Breast epithelium (tissue), 4 donors: ENCODE results near the gene AGPAT1. TPM values are rescaled to one million over a fixed set of nuclear protein-coding genes. Genes with fewer than 3 reads are reported as not detected.
"Not testable (repeated sequence)": the region's sequence is repeated elsewhere in the genome, so short reads cannot be mapped to it uniquely, and the experiment has no call there.

ENCODE experiments used
- DNase-seq, 2 donors: peaks; one replicate each; pipeline ENCODE4 v3.0.0-alpha.2; 2019; ENCODE audit warnings: low spot score in 2 of 2
- H3K27ac ChIP-seq, 2 donors: fragments of 200-600 bp; sonication (generic) in 1 of 2; one replicate each; pipeline ENCODE4 v1.5.1; 2016 to 2019; ENCODE audit warnings: mild to moderate bottlenecking in 1 of 2
- H3K27me3 ChIP-seq, 2 donors: fragments of 200-600 bp; sonication (generic) in 1 of 2; one replicate each; pipeline versions ENCODE4 v1.5.1 to v1.6.0; 2017 to 2019; ENCODE audit warnings: control low read depth in 1 of 2, mild to moderate bottlenecking in 1 of 2
- H3K36me3 ChIP-seq: fragments of 200-600 bp; one replicate; pipeline ENCODE4 v1.5.1; 2019
- H3K4me1 ChIP-seq, 2 donors: fragments of 200-600 bp; sonication (generic); one replicate each; pipeline ENCODE4 v1.5.1; 2016 to 2019; ENCODE audit warnings: control low read depth in 1 of 2
- H3K4me3 ChIP-seq, 3 donors: fragments of 200-600 bp; sonication (generic); 1 replicate in 2 of 3; 2 replicates in 1 of 3; pipeline ENCODE4 v1.5.1; 2016 to 2019; ENCODE audit warnings: mild to moderate bottlenecking in 3 of 3, moderate library complexity in 2 of 3
- H3K9me3 ChIP-seq, 2 donors: fragments of 200-600 bp; sonication (generic) in 1 of 2; one replicate each; pipeline ENCODE4 v1.5.1; 2016 to 2019; ENCODE audit warnings: control low read depth in 1 of 2
- CTCF ChIP-seq, 3 donors: fragments of 450-650 bp; IDR thresholded peaks; one replicate each; pipeline ENCODE4 v1.5.1; 2016 to 2017; ENCODE audit warnings: antibody characterized with exemption in 3 of 3, mild to moderate bottlenecking in 3 of 3, moderate library complexity in 3 of 3
- POLR2A ChIP-seq: fragments of 450-650 bp; IDR thresholded peaks from one replicate; pipeline ENCODE4 v1.6.1; 2016; ENCODE audit warnings: antibody characterized with exemption, mild to moderate bottlenecking, moderate library complexity
- POLR2AphosphoS5 ChIP-seq, 3 donors: sonication (generic); formaldehyde crosslinking; IDR thresholded peaks; one replicate each; pipeline ENCODE4 v1.6.1; 2017; ENCODE audit warnings: antibody characterized with exemption in 3 of 3
- intact Hi-C: fragments of 100-400 bp; cut with DNase I; formaldehyde crosslinking; loops from one replicate; pipeline ENCODE4 v1.15.1; 2023; ENCODE audit warnings: low total_unique reads
- total RNA-seq, 3 donors: library from RNA; depleted of rRNA; stranded (reverse); fragments of >200 nt; gene quantifications; one replicate each; pipeline ENCODE4 v1.1.0, GENCODE V29; 2016

Gene AGPAT1
- total RNA-seq, 3 donors from 2014 or later: 25.8 to 33.8 (median 30.6) TPM

DNA sequence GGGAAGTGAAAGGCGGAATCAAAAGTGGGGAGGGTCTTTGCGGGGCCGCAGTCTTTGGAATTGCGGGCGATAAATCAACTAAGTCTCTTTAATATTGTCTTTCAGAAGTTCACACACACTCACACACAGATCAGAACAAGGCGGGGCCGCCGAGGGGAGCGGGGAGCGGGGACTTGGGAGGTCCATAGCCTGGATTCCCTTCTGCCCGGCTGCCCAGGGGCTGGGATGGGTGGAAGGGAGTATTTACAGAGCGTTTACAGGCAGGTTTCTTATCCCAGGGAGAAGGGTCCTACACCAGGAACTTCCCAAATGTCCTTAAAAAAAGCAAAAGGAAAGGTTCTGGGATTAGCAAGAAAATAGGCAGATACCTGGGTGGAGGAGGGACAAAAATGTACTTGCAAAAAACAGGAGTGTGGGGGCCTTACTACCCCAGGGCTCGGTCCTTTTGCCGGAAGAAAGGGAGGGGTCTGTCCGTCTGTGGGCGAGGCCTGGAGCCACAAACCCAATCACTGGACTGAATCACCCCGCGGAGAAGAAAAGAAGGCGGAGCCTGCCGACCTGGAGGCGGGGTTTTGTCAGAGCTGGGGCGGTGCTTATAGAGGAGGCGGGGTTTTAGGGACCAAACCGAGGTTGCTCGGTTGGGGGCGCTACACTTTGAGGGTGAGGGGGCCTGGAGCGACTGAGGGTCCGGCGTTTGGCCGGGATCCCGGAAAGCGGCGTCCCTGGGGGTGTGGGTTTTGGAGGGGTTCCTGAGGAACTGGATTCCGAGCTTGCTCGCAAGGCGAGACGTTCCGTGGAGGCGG, 27.4 kb downstream of the AGPAT1 start:
- H3K4me3 ChIP-seq: peak overlapping the region in 2 of 3 donors; percentile 26 to 33
- no peak for TF ChIP-seq POLR2A
- intact Hi-C loops: no loop called here
- H3K27ac ChIP-seq: no peak overlapping the region
- H3K36me3 ChIP-seq: no peaks in the 10 kb centered on the region
- DNase-seq: no peak
- no peaks in the 10 kb centered on the region for H3K9me3 ChIP-seq
- H3K4me1 ChIP-seq: no peaks in the 10 kb centered on the region
- no peaks in the 10 kb centered on the region for H3K27me3 ChIP-seq

- DNase-seq: no peak
- Histone ChIP-seq H3K9me3 (no peaks in the 10 kb centered on the region), H3K27me3 (no peaks in the 10 kb centered on the region), H3K27ac (no peak overlapping the region), H3K4me1 (no peaks in the 10 kb centered on the region), H3K36me3 (no peaks in the 10 kb centered on the region), H3K4me3 (no peak overlapping the region)
- no peak for TF ChIP-seq POLR2AphosphoS5 (IDR thresholded peaks at IDR 0.05)
- no peak for TF ChIP-seq POLR2A
- no peak for TF ChIP-seq CTCF (IDR thresholded peaks at IDR 0.05)
- intact Hi-C loops: no loop called here
Measured at GRCh38 chr6:32147401-32148132, 28.3 kb downstream of the AGPAT1 start.

GRCh38 chr6:32146687-32147086, 29.2 kb downstream of the AGPAT1 start:
- DNase-seq: no peak
- Histone ChIP-seq H3K4me1 (no peaks in the 10 kb centered on the region), H3K27ac (no peak overlapping the region), H3K9me3 (no peaks in the 10 kb centered on the region), H3K36me3 (no peaks in the 10 kb centered on the region), H3K4me3 (no peak overlapping the region), H3K27me3 (no peaks in the 10 kb centered on the region)
- no peak for TF ChIP-seq POLR2AphosphoS5 (IDR thresholded peaks at IDR 0.05)
- no peak for TF ChIP-seq POLR2A
- no peak for TF ChIP-seq CTCF (IDR thresholded peaks at IDR 0.05)
- intact Hi-C loops: no loop called here

- no peak for DNase-seq
- Histone ChIP-seq H3K36me3 (no peaks in the 10 kb centered on the region), H3K27ac (no peak overlapping the region), H3K4me3 (no peak overlapping the region), H3K27me3 (no peaks in the 10 kb centered on the region), H3K4me1 (no peaks in the 10 kb centered on the region), H3K9me3 (no peaks in the 10 kb centered on the region)
- TF ChIP-seq POLR2A (no peak), POLR2AphosphoS5 (IDR thresholded peaks at IDR 0.05) (no peak), CTCF (IDR thresholded peaks at IDR 0.05) (no peak)
- intact Hi-C loops: no loop called here
Measured at GRCh38 chr6:32146287-32146686, 29.6 kb downstream of the AGPAT1 start.

DNA sequence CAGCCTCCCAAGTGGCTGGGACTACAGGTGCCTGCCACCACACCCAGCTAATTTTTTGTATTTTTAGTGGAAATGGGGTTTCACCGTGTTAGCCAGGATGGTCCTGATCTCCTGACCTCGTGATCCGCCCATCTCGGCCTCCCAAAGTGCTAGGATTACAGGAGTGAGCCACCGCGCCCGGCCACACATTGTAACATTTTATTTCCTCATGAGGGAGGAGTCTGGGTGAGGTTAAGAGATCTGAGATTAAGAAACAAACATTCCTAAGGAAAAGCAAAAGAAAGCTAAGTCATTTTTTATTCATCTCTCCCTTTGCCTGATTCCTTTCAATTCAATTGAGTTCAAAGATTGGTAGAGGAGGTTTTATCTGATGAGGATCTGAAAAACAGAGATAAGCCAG, 31.6 kb downstream of the AGPAT1 start:
- DNase-seq, H3K27ac ChIP-seq, H3K4me1 ChIP-seq, H3K27me3 ChIP-seq, H3K4me3 ChIP-seq, intact Hi-C loops, H3K9me3 ChIP-seq, H3K36me3 ChIP-seq: not testable (repeated sequence)

DNA sequence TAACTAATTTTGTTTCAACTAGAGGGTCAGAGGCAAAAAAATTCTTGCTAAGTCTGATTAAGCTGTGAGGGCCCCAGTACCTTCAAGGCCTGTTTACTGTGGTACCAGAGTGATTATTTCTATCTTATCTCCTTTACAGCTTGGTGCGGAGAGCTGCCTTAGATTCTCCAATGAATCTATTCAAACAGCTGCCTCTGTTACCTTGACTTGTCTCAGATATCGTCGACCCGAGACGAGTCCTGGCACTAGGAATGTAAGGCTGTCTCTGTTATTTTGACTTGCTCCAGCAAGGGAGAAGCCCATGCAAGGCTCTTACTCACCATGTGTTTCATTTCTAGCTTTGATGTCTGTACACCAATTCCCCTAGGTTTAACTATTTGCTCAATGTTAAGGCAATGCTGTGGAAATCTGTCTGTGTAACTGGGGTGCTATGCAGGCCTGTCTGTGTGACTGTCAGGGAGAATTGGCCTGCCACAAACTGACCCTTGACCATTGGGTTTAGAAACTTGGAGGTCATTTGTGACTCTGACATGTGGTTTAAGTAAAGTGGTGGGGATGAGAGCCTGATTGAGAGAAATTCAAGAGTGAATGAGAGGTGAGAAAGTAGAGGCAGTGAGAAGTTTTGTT, 35.4 kb downstream of the AGPAT1 start:
- no peak for TF ChIP-seq POLR2A
- no peak for TF ChIP-seq CTCF (IDR thresholded peaks at IDR 0.05)
- TF ChIP-seq POLR2AphosphoS5 (IDR thresholded peaks at IDR 0.05): no peak
- H3K27ac ChIP-seq: no peak overlapping the region
- intact Hi-C loops: no loop called here
- DNase-seq: no peak
- no peaks in the 10 kb centered on the region for H3K36me3 ChIP-seq
- no peaks in the 10 kb centered on the region for H3K27me3 ChIP-seq
- H3K4me3 ChIP-seq: no peak overlapping the region
- no peaks in the 10 kb centered on the region for H3K4me1 ChIP-seq
- no peaks in the 10 kb centered on the region for H3K9me3 ChIP-seq
